GM18870 (cell line): ENCODE measurements around the gene DNM2.

Experiments used
- ATAC-seq: cut with Tn5 transposase; IDR thresholded peaks from one replicate; pipeline ENCODE4 v1.9.1; 2021; ENCODE audit warnings: moderate library complexity; ENCODE audit not compliant: unreplicated experiment

Gene DNM2

DNA sequence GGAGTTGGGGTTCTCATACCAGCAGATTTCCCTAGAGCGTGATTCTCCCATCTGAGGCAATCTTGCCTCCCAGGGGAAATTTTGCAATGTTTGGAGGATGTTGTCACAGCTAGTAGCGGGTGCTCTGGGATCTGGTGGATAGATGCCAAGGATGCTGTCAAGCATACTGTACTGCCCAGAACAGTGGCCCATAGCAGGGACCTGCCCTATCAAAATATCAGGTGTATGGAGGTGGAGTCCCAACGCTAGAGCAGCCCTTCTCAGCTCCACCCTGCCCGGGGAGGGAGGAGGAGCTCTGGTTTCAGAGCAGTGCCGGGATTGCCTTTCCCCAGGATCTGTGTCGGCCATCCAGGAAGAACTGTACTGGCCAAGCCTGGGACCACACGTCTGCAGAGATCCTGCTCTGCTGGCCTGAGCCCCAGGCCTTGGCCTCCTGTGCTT lies 27.5 kb upstream of the DNM2 start:
- ATAC-seq, result no peak

DNA sequence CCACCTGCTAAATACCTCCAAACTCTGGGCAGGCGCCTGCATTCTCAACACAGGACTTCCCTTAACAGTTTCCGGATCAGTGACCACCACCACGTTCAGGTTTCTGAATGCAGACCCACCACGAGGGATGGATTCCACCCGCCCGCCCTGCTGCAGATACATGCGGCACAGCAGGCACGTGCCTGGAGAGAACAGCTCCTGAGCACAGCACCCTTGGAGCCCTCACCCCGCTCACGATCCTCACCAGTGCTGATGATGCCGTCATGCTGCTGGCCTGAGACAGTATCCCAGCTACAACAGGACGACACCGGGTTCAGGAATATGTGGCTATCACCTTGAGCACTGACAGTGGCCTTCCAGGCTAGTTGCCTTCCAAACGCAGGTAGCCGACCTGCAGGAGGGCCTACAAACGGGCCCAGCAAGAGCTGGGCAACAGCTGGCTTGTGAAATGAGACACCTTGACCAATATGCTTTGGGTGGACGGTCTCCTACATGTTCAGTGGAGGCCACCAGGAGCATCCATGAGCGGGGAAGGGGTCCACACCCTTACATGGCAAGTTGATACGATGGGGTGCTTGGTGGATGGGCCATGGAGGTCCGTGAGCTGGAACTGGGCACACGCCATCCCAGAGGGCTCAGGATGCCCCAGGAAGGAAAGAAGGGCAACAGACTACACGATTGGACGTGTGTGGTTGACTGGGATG lies 26.5 kb upstream of the DNM2 start:
- ATAC-seq, result no peak

DNA sequence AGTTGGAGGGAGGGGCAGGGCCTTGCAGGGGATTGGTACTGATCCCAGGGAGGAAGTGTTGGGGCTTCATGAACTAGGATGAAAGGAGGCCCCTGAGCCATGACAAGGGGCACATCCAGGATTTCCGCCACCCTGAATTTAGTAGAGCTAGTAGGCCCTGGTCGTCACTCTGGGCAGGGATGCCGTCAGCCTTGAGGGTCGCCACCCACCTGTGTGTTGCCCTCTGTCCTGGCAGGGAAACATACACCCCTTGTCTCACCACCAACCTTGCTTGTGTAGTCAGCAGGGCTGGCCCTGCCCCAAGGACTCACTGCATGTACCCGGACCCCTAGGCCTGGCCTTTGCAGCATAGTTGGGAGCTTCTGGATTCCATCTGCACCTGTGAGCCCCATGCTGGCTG lies 26.0 kb upstream of the DNM2 start:
- no peak for ATAC-seq

DNA sequence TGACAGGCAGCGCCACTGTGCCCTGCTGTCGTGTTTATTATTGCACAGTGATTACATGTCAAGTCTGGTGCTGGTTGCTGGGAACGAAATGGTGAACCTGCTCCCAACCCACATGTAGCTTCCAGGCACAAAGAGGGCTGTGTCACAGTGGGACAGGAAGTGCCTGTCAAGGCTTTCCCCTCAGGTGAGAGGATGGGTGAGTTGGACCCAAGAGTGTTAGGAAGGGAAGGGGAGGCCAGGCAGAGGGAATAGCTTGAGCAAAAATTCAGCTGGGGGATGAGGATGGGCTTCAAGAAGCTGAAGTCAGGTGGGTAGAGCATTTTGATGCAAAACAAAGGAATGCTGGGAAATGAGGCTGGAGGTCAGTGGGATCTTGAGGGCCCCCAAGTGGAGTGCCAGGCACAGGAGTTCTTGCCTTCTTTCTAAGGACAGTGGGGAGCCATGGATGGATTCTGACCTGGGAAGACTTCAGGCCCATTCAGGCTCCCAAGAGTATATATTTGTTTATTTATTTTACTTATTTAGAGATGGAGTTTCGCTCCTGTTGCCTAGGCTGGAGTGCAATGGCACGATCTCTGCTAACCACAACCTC lies 25.1 kb upstream of the DNM2 start:
- no peak for ATAC-seq

DNA sequence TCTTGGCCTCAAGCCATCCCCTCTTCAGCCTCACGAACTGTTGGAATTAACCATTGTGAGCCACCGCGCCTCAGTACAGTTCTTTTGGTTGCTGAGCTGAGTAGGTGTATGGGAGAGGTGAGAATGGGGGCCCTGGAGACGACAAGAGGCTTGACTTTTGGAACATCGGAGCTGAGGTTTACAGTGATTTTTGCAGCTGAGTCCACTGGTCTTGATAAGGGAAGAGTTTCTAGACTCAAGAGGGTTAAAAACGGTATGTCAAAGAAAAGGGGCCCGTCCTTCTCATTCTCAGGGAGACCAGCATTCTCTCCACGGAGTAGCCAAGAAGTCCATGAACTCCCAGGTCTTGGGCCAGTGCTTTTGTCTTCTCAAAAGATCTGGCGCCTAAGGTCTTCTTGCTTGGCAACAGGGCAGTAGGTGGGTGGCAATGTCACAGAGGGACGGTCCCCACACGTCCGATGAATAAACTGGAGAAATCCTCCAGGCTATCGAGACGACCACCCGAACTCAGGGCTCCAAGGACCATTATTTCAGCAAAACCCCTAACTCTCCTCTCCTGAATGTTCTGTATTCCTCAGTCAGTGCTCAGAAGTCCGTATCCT lies 23.1 kb upstream of the DNM2 start:
- ATAC-seq, result no peak

DNA sequence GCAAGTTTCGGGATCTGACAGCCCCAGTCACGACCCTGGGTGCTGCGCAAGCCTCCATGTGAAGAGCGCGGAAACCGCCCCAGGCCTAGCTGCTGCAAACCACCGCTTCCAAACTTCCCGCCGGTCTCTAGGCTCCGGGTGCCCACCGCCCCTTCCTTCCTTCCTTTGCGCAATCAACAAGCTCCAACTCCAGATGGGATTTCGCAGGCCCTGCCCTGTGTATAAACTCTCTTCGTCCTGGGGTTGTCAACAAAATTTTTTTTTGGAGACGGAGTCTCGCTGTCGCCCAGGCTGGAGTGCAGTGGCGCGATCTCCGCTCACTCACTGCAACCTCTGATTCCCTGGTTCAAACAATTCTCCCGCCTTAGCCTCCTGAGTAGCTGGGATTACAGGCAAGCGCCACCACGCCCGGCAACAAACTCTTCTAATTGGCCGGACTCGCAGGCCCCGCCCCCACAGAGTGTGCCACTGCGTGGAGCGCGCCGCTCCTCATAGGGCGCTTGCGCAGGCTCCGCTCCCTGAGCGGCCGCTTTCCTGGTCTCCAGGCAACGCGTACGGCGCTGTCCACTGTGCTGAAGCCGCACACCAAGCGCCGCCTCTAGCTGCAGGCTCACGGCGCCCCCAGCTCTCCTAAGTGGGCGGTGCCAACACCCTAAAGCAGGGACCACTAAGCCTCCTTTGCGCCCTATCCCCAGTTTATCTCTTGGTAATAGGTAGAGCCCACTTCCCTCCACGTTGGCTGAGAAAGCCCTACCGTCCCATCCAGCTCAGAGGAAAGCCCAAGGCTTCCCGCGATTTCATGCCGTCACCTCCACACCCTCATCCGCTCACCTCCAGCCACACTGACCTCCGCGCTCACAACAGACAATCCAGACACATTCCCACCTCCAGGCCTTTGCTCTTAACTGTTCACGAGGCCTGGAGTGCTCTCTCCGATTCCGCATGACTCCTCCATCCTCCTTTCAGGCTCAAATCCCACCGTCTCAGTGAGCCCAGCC lies 22.2 kb upstream of the DNM2 start:
- ATAC-seq, result no peak

DNA sequence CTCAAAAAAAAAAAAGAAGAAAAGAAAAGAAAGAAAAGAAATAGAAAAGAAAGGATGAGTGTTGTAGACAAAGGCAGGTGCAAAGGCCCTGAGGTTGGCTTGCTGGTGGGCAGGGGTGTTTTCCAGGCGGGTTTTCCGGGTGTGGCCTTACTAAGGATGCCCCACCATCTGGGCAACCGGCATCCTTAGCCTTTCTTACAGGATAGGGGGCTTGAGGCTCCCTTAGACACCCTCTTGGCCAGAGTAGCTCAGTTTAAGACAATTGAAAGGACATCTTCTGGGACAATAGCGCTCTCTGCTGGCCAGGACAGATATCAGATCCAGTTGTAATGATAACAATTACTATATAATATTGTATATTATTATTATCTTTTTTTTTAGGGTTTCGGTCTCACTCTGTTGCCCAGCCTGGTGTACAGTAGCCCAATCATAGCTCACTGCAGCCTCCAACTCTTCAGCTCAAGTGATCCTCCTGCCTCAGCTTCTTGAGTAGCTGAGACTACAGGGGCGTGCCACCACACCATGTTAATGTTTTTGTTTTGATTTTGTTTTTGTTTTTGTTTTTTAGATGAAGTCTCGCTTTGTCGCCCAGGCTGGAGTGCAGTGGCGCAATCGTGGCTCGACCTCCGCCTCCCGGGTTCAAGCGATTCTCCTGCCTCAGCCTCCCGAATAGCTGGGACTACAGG lies 18.1 kb upstream of the DNM2 start:
- no peak for ATAC-seq

DNA sequence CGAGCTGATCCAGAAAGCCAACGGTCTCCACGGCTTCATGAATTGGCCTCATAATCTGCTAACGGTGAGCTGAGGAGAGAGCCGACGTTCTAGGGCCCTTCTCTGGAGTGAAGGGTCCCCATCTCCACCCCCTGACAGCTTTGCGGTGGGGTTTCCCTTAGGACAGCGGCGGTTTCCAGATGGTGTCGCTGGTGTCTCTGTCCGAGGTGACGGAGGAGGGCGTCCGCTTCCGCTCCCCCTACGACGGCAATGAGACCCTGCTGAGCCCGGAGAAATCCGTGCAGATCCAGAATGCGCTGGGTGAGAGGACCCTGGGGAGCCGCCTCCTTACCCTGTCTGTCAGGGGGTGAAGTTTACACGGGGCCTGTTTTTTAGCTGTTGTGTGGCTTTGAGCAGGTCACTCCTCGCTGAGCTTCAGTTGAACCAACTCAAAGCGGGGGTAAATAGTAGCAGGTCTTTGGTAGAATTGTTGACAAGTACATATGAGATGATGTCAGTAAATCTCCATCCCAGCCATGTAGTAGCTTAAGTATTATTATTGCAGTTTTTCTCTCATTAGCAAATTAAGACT lies 15.8 kb upstream of the DNM2 start:
- no peak for ATAC-seq

DNA sequence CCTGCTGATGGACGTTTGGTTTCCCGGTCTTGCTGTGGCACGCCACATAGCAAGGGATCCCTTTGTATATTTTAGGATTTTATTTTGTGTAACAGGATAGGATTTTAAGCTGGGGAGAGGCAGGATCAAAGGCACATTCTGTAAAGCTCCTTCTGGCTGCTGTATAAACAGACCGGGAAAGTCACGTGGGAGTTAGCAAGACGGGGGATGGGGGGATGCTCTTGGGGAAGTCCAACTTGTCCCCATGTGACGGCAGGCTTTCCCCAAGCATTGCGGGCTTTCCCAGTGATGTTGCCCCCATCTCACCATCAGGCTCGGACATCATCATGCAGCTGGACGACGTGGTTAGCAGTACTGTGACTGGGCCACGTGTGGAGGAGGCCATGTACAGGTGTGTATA lies 10.9 kb upstream of the DNM2 start:
- no peak for ATAC-seq

DNA sequence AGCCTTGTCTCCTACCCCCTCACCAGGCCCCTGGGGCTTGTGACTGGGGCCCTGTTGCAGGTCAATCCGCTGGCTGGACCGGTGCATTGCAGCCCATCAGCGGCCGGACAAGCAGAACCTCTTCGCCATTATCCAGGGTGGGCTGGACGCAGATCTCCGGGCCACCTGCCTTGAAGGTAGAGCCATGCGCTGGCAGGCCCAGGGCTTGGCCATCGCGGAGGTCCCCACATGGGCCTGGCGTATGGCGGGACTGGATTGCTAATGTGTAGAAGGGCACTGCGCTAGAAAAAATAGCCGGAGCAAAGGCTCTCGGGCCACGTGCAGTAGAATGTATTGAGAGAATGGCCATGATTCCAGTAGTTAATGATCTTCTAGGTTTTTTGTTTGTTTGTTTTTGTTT lies 10.4 kb upstream of the DNM2 start:
- ATAC-seq, result no peak

DNA sequence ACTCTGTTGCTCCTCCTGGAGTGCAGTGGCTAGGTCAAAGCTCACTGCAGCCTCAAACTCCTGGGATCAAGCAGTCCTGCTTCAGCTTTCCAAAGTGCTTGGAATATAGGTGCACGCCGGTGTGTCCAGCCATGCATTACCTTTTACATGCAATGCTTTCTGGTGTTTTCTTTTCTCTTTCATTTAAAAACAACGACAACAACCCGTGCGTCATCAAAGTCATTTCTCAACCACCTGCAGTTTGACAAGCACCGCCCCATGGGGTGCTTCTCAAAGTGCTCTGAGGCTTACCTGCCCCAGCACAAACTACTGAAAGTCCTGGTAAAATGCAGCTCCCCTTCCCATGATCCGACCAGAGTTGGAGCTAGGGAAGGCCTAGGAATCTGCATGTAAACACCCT lies 9.6 kb upstream of the DNM2 start:
- ATAC-seq, result no peak

DNA sequence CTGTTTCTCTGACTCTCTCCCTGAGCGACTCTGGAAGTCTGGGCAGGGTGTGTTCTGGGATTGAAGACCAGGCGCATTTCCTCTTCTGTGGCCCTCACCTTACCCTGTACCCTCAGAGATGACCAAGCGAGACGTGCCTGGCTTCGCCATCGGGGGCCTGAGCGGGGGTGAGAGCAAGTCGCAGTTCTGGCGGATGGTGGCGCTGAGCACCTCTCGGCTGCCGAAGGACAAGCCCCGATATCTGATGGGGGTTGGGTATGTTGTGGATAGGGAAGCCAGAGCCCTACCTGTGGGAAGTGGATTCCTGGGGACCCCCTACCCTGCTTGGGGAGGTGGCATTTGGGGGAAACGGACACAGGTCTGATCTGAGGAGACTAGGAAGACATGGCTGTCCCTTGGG lies 5.8 kb upstream of the DNM2 start:
- ATAC-seq, result no peak

DNA sequence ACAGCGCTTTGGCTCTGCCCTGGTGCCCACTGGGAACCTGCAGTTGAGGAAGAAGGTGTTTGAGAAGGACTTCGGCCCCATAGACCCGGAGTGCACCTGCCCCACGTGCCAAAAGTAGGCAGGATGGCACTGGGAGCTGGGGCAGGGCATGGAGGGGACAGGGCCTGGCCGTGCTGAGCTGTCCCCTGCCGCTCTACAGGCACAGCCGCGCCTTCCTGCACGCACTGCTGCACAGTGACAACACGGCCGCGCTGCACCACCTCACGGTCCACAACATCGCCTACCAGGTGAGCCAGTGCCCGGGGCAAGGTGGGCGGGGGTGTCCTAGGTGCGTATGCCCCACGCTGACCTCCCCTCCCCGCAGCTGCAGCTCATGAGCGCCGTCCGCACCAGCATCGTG lies 5.1 kb upstream of the DNM2 start:
- ATAC-seq, result no peak

DNA sequence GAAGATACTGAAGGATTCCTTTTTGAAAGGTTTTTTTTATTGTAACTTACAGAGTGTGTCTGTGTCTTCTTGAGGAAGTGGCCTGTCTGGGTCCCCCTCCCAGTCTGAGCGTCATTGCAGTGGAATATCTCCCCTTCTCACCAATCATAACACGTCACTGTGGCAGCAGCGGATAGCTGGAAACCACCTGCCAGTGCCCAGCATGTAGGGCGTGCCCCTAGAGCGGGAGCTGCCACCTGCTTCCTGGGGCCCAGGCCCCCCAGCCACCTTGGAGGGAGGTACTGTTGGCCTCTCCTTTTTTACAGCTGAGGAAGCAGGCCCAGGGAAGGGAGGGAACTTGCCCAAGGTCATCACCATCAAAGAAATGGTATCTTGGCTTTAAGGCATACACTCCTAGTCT lies 4.6 kb upstream of the DNM2 start:
- ATAC-seq, result no peak

DNA sequence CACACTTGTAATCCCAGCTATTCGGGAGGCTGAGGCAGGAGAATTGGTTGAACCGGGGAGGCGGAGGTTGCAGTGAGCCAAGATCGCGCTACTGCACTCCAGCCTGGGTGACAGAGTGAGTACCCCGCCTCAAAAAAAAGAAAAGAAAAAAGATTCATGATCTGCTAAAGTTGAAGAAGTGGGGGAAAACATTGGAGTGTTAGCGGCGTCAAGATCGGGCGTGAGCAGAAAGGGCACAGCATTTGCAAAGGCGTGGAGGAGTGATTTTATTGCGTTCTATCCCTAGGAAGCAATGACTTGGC lies 874 bp upstream of the DNM2 start:
- no peak for ATAC-seq

DNA sequence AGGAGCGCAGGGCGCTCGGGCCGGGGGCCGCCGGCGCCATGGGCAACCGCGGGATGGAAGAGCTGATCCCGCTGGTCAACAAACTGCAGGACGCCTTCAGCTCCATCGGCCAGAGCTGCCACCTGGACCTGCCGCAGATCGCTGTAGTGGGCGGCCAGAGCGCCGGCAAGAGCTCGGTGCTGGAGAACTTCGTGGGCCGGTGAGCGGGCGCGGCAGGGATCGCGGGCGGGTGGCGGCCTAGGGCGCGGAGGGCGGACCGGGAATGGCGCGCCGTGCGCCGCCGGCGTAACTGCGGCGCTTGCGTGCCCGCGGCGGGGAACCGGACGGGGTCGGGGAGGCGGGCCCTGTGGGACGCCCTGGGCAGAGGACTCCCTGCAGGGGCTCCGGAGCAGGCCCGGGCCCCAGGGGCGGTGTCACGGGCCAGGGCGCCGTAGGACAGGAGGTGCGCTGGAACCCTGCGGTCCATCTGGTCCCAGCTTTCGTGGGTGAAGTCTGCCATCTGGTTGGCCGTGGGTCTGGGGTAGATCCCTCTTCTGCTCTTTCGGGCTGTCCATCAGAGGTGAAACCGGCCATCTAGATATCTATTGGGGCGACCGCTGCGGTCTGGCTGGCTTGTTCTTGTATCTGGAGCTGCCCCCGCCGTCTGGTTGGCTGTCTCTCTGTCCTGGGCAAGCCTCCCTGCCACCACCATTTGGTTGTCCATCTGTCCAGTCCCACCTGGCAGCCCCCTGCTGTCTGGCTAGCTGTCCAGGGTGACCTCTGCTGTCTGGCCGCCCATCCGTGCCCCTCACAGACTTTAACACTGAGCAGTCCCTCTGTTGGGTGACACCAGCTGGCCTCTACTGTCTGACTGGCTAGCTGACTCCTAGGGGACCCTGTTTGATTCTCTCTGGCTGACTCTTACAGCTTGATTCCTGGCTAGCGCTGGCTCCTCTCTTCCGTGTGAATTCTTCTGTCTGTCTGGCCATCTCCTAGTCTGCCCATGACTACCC lies 622 bp downstream of the DNM2 start:
- peak; percentile 0 for ATAC-seq

DNA sequence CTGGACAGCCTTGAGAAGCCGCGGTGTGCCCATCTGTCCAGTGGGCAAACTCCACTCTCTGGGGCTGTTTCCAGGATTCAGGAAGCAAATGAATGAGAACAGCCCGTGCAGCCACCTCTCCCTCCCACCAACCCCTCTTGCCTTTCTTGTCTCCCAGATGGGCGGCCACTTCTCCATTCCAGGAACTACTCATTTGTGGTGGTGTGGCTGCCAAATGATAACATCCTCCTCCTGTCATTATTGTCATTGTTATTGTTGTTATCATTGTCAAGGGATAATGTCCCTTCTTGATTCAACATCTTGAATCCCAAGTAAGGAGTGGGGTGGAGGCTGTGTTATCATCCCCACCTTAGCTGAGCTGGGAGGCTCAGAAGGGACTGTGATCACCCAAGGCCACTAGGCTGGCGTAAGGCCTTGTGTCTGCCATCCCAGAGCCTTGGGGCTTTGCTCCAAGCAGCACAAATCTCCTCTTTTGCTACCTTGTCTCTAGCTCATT lies 1.6 kb downstream of the DNM2 start:
- no peak for ATAC-seq

DNA sequence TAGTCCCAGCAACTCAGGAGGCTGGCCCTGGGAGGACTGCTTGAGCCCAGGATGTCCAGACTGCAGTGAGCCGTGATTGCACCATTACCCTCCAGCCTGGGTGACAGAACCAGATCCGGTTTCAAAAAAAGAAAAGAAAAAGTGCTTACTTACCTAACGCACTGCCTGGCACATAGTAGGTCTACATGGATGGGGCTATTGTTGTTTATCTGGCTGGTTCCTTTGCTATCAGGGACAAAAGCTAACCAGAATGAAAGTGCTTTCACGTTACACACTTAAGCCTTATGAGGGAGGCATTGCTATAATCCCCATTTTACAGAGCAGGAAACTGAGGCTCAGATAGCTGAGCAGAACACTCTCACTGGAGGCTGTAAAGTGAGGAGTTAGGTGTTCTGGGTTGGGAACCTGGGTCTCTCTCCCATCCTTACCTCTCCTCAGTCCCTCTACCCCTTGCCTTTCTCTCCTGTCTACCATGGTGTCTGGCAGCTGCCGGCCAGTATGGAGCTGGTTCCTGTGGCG lies 2.8 kb downstream of the DNM2 start:
- no peak for ATAC-seq

DNA sequence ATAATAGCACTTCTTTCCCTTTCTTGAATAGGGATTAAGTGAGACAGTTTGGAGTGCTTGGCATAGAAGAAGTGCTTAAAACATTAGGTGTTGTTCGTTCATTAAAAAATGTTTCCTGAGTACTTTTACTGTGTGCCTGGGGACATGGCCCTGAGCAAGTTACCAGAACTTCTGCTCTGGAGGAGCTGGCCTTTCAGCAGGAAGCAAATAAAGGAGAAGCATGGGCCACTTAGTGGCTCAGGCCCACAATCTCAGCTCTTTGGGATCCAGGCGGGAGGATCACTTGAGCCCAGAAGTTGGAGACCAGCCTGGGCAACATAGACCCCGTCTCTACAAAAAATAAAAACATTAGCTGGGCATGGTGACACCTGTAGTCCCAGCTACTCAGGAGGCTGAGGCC lies 5.7 kb downstream of the DNM2 start:
- ATAC-seq, result no peak
